ENCODE data around the gene FCRLA. TPM values are rescaled to one million over a fixed set of nuclear protein-coding genes. Genes with fewer than 3 reads are reported as not detected.

The FCRLA gene
- total and polyA plus RNA-seq, 2 experiments from 2014 or later: 6.8 to 8.4 TPM

DNA sequence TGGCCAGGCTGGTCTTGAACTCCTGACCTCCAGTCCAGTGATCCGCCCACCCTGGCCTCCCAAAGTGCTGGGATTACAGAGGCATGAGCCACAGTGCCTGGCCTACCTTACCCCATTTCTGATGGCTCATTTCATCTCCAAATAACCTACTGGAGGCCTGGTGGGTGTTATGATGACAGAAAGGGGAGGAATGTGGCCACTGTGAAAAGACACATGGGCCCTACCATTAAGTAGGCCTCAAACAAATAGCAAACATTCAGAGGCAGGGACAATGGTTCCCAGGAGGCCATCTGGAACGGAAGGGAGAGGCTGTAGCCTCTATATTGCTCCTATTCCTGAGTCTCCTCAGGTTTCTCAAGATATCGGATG lies 932 bp upstream of the FCRLA start:
- peak; percentile 84 for DNase-seq

DNA sequence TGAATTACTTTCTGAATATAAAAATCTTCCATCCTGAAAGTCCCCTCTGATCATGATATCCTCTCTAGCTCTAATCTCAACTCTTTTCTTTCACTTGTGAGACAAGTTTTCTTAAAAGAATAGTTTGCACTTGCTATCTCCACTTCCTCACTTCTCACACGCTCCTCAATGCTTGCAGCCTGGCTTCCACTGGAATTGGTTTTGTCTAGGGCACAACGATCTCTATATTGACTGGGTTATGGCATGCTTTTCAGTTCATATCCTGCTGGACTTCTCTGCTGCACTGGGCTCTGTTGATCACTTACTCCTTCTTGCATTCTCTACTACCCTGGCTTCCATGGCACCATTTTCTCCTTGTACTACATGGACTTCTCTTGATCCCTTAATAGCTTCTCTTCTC lies 474 bp downstream of the FCRLA start:
- Histone ChIP-seq H3K9me3 (ENCODE audit: low read depth) (no peaks in the 10 kb centered on the region), H3K79me2 (ENCODE audit: insufficient read depth) (no peaks in the 10 kb centered on the region), H3K9me2 (ENCODE audit: insufficient read depth) (no peaks in the 10 kb centered on the region), H3K36me3 (ENCODE audit: low read depth) (no peaks in the 10 kb centered on the region), H3K27me3 (replicated peaks; ENCODE audit: insufficient read depth) (no peaks in the 10 kb centered on the region), H3K4me2 (ENCODE audit: unreplicated experiment) (no peak overlapping the region), H3F3A (ENCODE audit: insufficient read depth) (peaks cover 18% of the 10 kb centered on the region), H3K27ac (peak overlapping the region; percentile 96), H3K4me1 (ENCODE audit: insufficient read depth) (peaks cover 27% of the 10 kb centered on the region), H2AFZ (no peak overlapping the region), H4K20me1 (ENCODE audit: insufficient read depth) (no peaks in the 10 kb centered on the region), H3K4me3 (no peak overlapping the region), H3K9ac (no peak overlapping the region)
- no peak for DNase-seq
- in situ Hi-C loops (cut with MboI): no loop called here
- TF ChIP-seq EZH2 (IDR thresholded peaks at IDR 0.05; ENCODE audit: insufficient read depth, poor library complexity, severe bottlenecking) (no peak), EZH2phosphoT487 (IDR thresholded peaks at IDR 0.05; ENCODE audit: insufficient read depth, low read depth) (no peak)
- 100% methylated on average over 2 of the region's 2 CpGs for WGBS, 2 experiments (ENCODE audit: low coverage in 1 of 2, low lambda C conversion rate in 2 of 2, missing lambda C conversion rate in 2 of 2)

More for the DNA sequence above, 932 bp upstream of the FCRLA start:
- Histone ChIP-seq H3K9me3 (ENCODE audit: low read depth) (no peaks in the 10 kb centered on the region), H3K4me1 (ENCODE audit: insufficient read depth) (peaks cover 27% of the 10 kb centered on the region), H3K4me3 (no peak overlapping the region), H3F3A (ENCODE audit: insufficient read depth) (peaks cover 18% of the 10 kb centered on the region), H3K9ac (peak overlapping the region; percentile 73), H3K36me3 (ENCODE audit: low read depth) (no peaks in the 10 kb centered on the region), H3K27ac (peak overlapping the region; percentile 96), H3K4me2 (ENCODE audit: unreplicated experiment) (peak overlapping the region; percentile 21), H3K27me3 (replicated peaks; ENCODE audit: insufficient read depth) (no peaks in the 10 kb centered on the region), H3K9me2 (ENCODE audit: insufficient read depth) (no peaks in the 10 kb centered on the region), H4K20me1 (ENCODE audit: insufficient read depth) (no peaks in the 10 kb centered on the region), H3K79me2 (ENCODE audit: insufficient read depth) (no peaks in the 10 kb centered on the region), H2AFZ (peak overlapping the region; percentile 68)
- TF ChIP-seq EZH2phosphoT487 (IDR thresholded peaks at IDR 0.05; ENCODE audit: insufficient read depth, low read depth) (no peak), EZH2 (IDR thresholded peaks at IDR 0.05; ENCODE audit: insufficient read depth, poor library complexity, severe bottlenecking) (no peak)
- WGBS, 2 experiments (ENCODE audit: low coverage in 1 of 2, low lambda C conversion rate in 2 of 2, missing lambda C conversion rate in 2 of 2): 7 to 17% methylated on average over 3 of the region's 3 CpGs
- in situ Hi-C loops (cut with MboI): no loop called here

DNA sequence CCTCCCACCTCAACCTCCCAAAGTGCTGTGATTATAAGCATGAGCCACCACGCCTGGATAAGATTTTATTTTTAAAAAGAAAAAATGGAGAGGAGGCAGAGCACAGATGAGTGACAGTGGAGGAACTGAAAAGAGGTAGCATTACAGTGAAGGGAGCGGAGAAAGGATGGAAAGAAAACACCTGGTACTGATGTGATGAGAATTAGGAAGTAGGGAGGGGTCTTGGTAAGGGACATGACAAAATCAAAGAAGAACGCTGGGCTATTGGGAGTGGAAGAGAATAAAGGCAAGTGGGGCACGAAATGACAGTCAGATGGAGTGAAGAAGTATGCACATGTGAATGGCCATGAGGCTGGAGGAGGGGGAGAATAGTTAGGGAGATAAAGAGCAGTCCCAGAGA lies 2.3 kb downstream of the FCRLA start:
- no peak overlapping the region for H3K27ac ChIP-seq
- in situ Hi-C loops (cut with MboI): no loop called here
- no peak overlapping the region for H3K4me2 ChIP-seq (ENCODE audit: unreplicated experiment)
- no peaks in the 10 kb centered on the region for H3K27me3 ChIP-seq (replicated peaks; ENCODE audit: insufficient read depth)
- no peaks in the 10 kb centered on the region for H3K9me2 ChIP-seq (ENCODE audit: insufficient read depth)
- no peak overlapping the region for H2AFZ ChIP-seq
- H3F3A ChIP-seq (ENCODE audit: insufficient read depth): peaks cover 18% of the 10 kb centered on the region
- H3K36me3 ChIP-seq (ENCODE audit: low read depth): no peaks in the 10 kb centered on the region
- H3K9ac ChIP-seq: no peak overlapping the region
- no peaks in the 10 kb centered on the region for H4K20me1 ChIP-seq (ENCODE audit: insufficient read depth)
- TF ChIP-seq EZH2 (IDR thresholded peaks at IDR 0.05; ENCODE audit: insufficient read depth, poor library complexity, severe bottlenecking) (no peak), EZH2phosphoT487 (IDR thresholded peaks at IDR 0.05; ENCODE audit: insufficient read depth, low read depth) (no peak)
- peaks cover 27% of the 10 kb centered on the region for H3K4me1 ChIP-seq (ENCODE audit: insufficient read depth)
- H3K4me3 ChIP-seq: no peak overlapping the region
- DNase-seq: no peak
- WGBS, 2 experiments (ENCODE audit: low coverage in 1 of 2, low lambda C conversion rate in 2 of 2, missing lambda C conversion rate in 2 of 2): 68 to 72% methylated on average over 4 of the region's 4 CpGs
- no peaks in the 10 kb centered on the region for H3K79me2 ChIP-seq (ENCODE audit: insufficient read depth)
- no peaks in the 10 kb centered on the region for H3K9me3 ChIP-seq (ENCODE audit: low read depth)

DNA sequence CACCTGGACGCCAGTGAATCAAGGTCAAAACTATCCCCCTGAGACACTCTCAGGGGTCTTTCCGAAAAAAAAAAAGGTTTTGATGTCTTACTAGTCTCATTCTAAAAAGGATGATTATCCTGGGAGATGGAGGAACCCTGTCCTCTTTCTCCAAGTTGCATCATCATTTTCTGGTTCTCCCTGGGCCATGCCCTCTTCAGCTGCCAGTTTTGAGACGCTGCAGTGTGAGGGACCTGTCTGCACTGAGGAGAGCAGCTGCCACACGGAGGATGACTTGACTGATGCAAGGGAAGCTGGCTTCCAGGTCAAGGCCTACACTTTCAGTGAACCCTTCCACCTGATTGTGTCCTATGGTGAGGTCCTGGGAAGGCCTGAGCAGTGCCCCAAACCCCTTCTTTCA lies 3.5 kb downstream of the FCRLA start:
- in situ Hi-C loops (cut with MboI): no loop called here
- H2AFZ ChIP-seq: no peak overlapping the region; the same call in 1 of the 2 replicates

More for the DNA sequence above, 3.5 kb downstream of the FCRLA start:
- Histone ChIP-seq H3K4me3 (no peak overlapping the region), H3K4me2 (ENCODE audit: unreplicated experiment) (no peak overlapping the region), H3K4me1 (ENCODE audit: insufficient read depth) (peaks cover 25% of the 10 kb centered on the region), H3K27ac (no peak overlapping the region), H4K20me1 (ENCODE audit: insufficient read depth) (no peaks in the 10 kb centered on the region), H3K27me3 (replicated peaks; ENCODE audit: insufficient read depth) (no peaks in the 10 kb centered on the region), H3K9me2 (ENCODE audit: insufficient read depth) (no peaks in the 10 kb centered on the region), H3K36me3 (ENCODE audit: low read depth) (no peaks in the 10 kb centered on the region), H3K9ac (no peak overlapping the region), H3F3A (ENCODE audit: insufficient read depth) (peaks cover 15% of the 10 kb centered on the region), H3K9me3 (ENCODE audit: low read depth) (no peaks in the 10 kb centered on the region), H3K79me2 (ENCODE audit: insufficient read depth) (no peaks in the 10 kb centered on the region)
- DNase-seq: no peak
- TF ChIP-seq EZH2phosphoT487 (IDR thresholded peaks at IDR 0.05; ENCODE audit: insufficient read depth, low read depth) (no peak), EZH2 (IDR thresholded peaks at IDR 0.05; ENCODE audit: insufficient read depth, poor library complexity, severe bottlenecking) (no peak)
- WGBS, 2 experiments (ENCODE audit: low coverage in 1 of 2, low lambda C conversion rate in 2 of 2, missing lambda C conversion rate in 2 of 2): 64 to 67% methylated on average over 4 of the region's 4 CpGs

Data from GM23248 (cell line).